B cell (primary cell): ENCODE measurements around the gene MYOCOS.

Experiments
- EZH2 ChIP-seq: IDR thresholded peaks from 2 replicates; pipeline ENCODE4 v1.6.1; 2012; ENCODE audit warnings: borderline replicate concordance, low read depth, mild to moderate bottlenecking, moderate library complexity, low read length; ENCODE audit not compliant: insufficient read depth, poor library complexity, severe bottlenecking
- TF ChIP-seq, protein P1 (sequence below): fragments of 200-600 bp; IDR thresholded peaks from one replicate; pipeline ENCODE4 v1.8.0; 2022; ENCODE audit warnings: antibody characterized with exemption, mild to moderate bottlenecking

GRCh38 chr1:171595324-171595723, 26.7 kb upstream of the MYOCOS start:
- TF ChIP-seq, protein P1, sequence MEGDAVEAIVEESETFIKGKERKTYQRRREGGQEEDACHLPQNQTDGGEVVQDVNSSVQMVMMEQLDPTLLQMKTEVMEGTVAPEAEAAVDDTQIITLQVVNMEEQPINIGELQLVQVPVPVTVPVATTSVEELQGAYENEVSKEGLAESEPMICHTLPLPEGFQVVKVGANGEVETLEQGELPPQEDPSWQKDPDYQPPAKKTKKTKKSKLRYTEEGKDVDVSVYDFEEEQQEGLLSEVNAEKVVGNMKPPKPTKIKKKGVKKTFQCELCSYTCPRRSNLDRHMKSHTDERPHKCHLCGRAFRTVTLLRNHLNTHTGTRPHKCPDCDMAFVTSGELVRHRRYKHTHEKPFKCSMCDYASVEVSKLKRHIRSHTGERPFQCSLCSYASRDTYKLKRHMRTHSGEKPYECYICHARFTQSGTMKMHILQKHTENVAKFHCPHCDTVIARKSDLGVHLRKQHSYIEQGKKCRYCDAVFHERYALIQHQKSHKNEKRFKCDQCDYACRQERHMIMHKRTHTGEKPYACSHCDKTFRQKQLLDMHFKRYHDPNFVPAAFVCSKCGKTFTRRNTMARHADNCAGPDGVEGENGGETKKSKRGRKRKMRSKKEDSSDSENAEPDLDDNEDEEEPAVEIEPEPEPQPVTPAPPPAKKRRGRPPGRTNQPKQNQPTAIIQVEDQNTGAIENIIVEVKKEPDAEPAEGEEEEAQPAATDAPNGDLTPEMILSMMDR = no peak
- TF ChIP-seq EZH2 = no peak
